ENCODE measurements around the gene CACNA1D.

GRCh38 chr3:53550005-53550620 lies 55.7 kb downstream of the CACNA1D start:
- TF ChIP-seq POLR2AphosphoS5 (IDR thresholded peaks at IDR 0.05) (no peak), CTCF (IDR thresholded peaks at IDR 0.05) (no peak)
